A549 (cell line): Measurements from ENCODE around the gene SLC25A5. TPM values are rescaled to one million over a fixed set of nuclear protein-coding genes. Genes with fewer than 3 reads are reported as not detected.

ENCODE experiments used
- ATAC-seq, 2 experiments: fragments of 200-7000 bp in 1 of 2; fragments of >200 bp in 1 of 2; cut with Nextera tagmentation in 1 of 2; cut with Tn5 transposase in 1 of 2; 3 replicates each; pipeline versions ENCODE4 v1.8.0 to v1.9.1; 2018 to 2020; ENCODE audit warnings: mild to moderate bottlenecking in 1 of 2, moderate library complexity in 1 of 2
- CTCF ChIA-PET: fragments of 300-600 bp; sonication (Branson Sonifier 250); formaldehyde crosslinking; extraction: SDS; loops from one replicate; lab custom pipeline; 2021; ENCODE audit warnings: antibody characterized with exemption, inconsistent platforms; lab: Yijun Ruan, JAX
- POLR2A ChIA-PET: fragments of 350-600 bp; formaldehyde crosslinking; extraction: SDS; loops from one replicate; lab custom pipeline; 2021; ENCODE audit warnings: antibody characterized with exemption, inconsistent platforms; lab: Yijun Ruan, JAX
- DNase-seq, 2 experiments: peaks; one replicate each; pipeline versions ENCODE4 v3.0.0 to v3.0.0-alpha.2; 2011 to 2016; ENCODE audit warnings: low read depth in 1 of 2, low spot score in 1 of 2
- FAIRE-seq: peaks from 2 replicates; lab custom pipeline; 2011; peaks lifted over from hg19 to GRCh38; lab: Jason Lieb, UNC
- H3K27ac ChIP-seq, 2 experiments: fragments of >200 bp; sonication (Bioruptor Twin); formaldehyde crosslinking; 3 replicates each; pipeline ENCODE4 v1.5.1; 2016 to 2017
- H3K4me1 ChIP-seq: fragments of >200 bp; sonication (Bioruptor Twin); formaldehyde crosslinking; 3 replicates; pipeline ENCODE4 v1.6.1; 2016
- H3K4me2 ChIP-seq: fragments of >200 bp; sonication (Bioruptor Twin); formaldehyde crosslinking; 3 replicates; pipeline ENCODE4 v1.6.1; 2016
- H3K4me3 ChIP-seq: fragments of >200 bp; sonication (Bioruptor Twin); formaldehyde crosslinking; 3 replicates; pipeline ENCODE4 v1.5.1; 2016
- H3K9me3 ChIP-seq: fragments of >200 bp; sonication (Bioruptor Twin); formaldehyde crosslinking; 3 replicates; pipeline ENCODE4 v1.6.1; 2016
- CBX2 ChIP-seq: fragments of 200-600 bp; sonication (generic); IDR thresholded peaks from 2 replicates; pipeline ENCODE4 v1.6.1; 2016; ENCODE audit warnings: low read depth, mild to moderate bottlenecking, borderline replicate concordance
- CBX8 ChIP-seq: fragments of 200-600 bp; sonication (generic); IDR thresholded peaks from 2 replicates; pipeline ENCODE4 v1.6.1; 2016
- CHD2 ChIP-seq: fragments of 150-350 bp; IDR thresholded peaks from 2 replicates; pipeline ENCODE4 v1.6.1; 2014; ENCODE audit warnings: low read length; ENCODE audit not compliant: partially characterized antibody
- EHF ChIP-seq: fragments of 250-450 bp; sonication (Bioruptor Pico); IDR thresholded peaks from 2 replicates; pipeline ENCODE4 v1.5.0; 2020; ENCODE audit warnings: mild to moderate bottlenecking
- EHMT2 ChIP-seq: fragments of 200-600 bp; sonication (generic); IDR thresholded peaks from 2 replicates; pipeline ENCODE4 v1.6.1; 2016; ENCODE audit warnings: antibody characterized with exemption, low read depth, mild to moderate bottlenecking, moderate library complexity
- ESRRA ChIP-seq: fragments of 150-350 bp; IDR thresholded peaks from 2 replicates; pipeline ENCODE4 v1.6.1; 2014; ENCODE audit warnings: mild to moderate bottlenecking, low read length, borderline replicate concordance
- FOXS1 ChIP-seq: fragments of 250-450 bp; sonication (Bioruptor Pico); IDR thresholded peaks from 2 replicates; pipeline ENCODE4 v1.5.0; 2020; ENCODE audit warnings: mild to moderate bottlenecking, moderate library complexity
- HDAC2 ChIP-seq: fragments of 200-600 bp; sonication (generic); IDR thresholded peaks from 2 replicates; pipeline ENCODE4 v1.6.1; 2016
- HOXA7 ChIP-seq: fragments of 250-450 bp; sonication (Bioruptor Pico); IDR thresholded peaks from 2 replicates; pipeline ENCODE4 v1.5.0; 2020; ENCODE audit warnings: mild to moderate bottlenecking, moderate library complexity
- KDM1A ChIP-seq: fragments of 200-600 bp; sonication (generic); IDR thresholded peaks from 2 replicates; pipeline ENCODE4 v1.6.1; 2016; ENCODE audit warnings: low read depth, mild to moderate bottlenecking
- MAZ ChIP-seq: fragments of 150-350 bp; IDR thresholded peaks from 2 replicates; pipeline ENCODE4 v1.6.1; 2014; ENCODE audit warnings: antibody characterized with exemption, low read depth, low read length, borderline replicate concordance
- NFE2L2 ChIP-seq: fragments of 150-350 bp; conservative IDR thresholded peaks from 2 replicates; pipeline ENCODE4 v1.6.1; 2014; ENCODE audit warnings: low read length
- RAD21 ChIP-seq, 2 experiments: fragments of >200 bp in 1 of 2; sonication (Bioruptor Twin) in 1 of 2; formaldehyde crosslinking in 1 of 2; IDR thresholded peaks in 1 of 2; conservative IDR thresholded peaks in 1 of 2; 2 replicates in 1 of 2; 3 replicates in 1 of 2; pipeline ENCODE4 v1.6.1; 2012 to 2018; ENCODE audit warnings: inconsistent platforms in 1 of 2
- RNF2 ChIP-seq: fragments of 200-600 bp; sonication (generic); IDR thresholded peaks from 2 replicates; pipeline ENCODE4 v1.6.1; 2016; ENCODE audit warnings: low read depth, mild to moderate bottlenecking, antibody characterized with exemption, moderate library complexity, borderline replicate concordance
- SMC3 ChIP-seq: fragments of >200 bp; sonication (Bioruptor Twin); formaldehyde crosslinking; IDR thresholded peaks from 3 replicates; pipeline ENCODE4 v1.6.1; 2018; ENCODE audit warnings: inconsistent platforms
- TP53 ChIP-seq: fragments of 250-450 bp; sonication (Bioruptor Pico); IDR thresholded peaks from 2 replicates; pipeline ENCODE4 v1.5.0; 2021; ENCODE audit warnings: mild to moderate bottlenecking, moderate library complexity
- ZC3H11A ChIP-seq: fragments of 450-650 bp; IDR thresholded peaks from 2 replicates; pipeline ENCODE4 v1.6.1; 2014; ENCODE audit warnings: antibody characterized with exemption, mild to moderate bottlenecking
- ZNF302 ChIP-seq: fragments of 250-450 bp; sonication (Bioruptor Pico); IDR thresholded peaks from 2 replicates; pipeline ENCODE4 v1.9.0; 2021; ENCODE audit warnings: inconsistent platforms, mild to moderate bottlenecking, moderate library complexity
- ZSCAN20 ChIP-seq: fragments of 250-450 bp; sonication (Bioruptor Pico); IDR thresholded peaks from 2 replicates; pipeline ENCODE4 v1.8.0; 2022; ENCODE audit warnings: mild to moderate bottlenecking, moderate library complexity
- WGBS: methylation state at CpG from one replicate; pipeline ENCODE4 v1.1.6; 2017; ENCODE audit errors: missing lambda C conversion rate; 5-methylcytosine and 5-hydroxymethylcytosine counted together
- polyA plus RNA-seq, 4 experiments: library from polyadenylated mRNA; depleted of rRNA in 3 of 4; stranded (reverse); fragments of >200 nt; fragmentation: RNase III in 1 of 4; extraction: RNeasy Plus Mini Kit Qiagen cat#74134 plus additional on column Dnase treatment in 1 of 4; gene quantifications; 2 replicates in 3 of 4; 3 replicates in 1 of 4; pipeline ENCODE4 v1.2.3, GENCODE V29; 2011 to 2017
- TF ChIP-seq, protein P1 (sequence below): IDR thresholded peaks from 2 replicates; pipeline ENCODE4 v1.6.1; 2012
- TF ChIP-seq, protein P2 (sequence below): fragments of 200-600 bp; sonication (generic); IDR thresholded peaks from 2 replicates; pipeline ENCODE4 v1.6.1; 2016; ENCODE audit warnings: antibody characterized with exemption, mild to moderate bottlenecking, moderate library complexity
- TF ChIP-seq, protein P3 (sequence below): IDR thresholded peaks from 2 replicates; pipeline ENCODE4 v1.6.1; 2012; ENCODE audit warnings: low read depth, borderline replicate concordance
- TF ChIP-seq, protein P4 (sequence below): fragments of >200 bp; sonication (Bioruptor Twin); formaldehyde crosslinking; IDR thresholded peaks from 3 replicates; pipeline ENCODE4 v1.5.1; 2016
- TF ChIP-seq, protein P5 (sequence below): IDR thresholded peaks from 2 replicates; pipeline ENCODE4 v1.6.1; 2012
- TF ChIP-seq, protein P6 (sequence below): fragments of >200 bp; sonication (Bioruptor Twin); formaldehyde crosslinking; IDR thresholded peaks from 2 replicates; pipeline ENCODE4 v1.6.1; 2016
- TF ChIP-seq, protein P7 (sequence below): fragments of 450-650 bp; IDR thresholded peaks from 2 replicates; pipeline ENCODE4 v1.6.1; 2014; ENCODE audit warnings: antibody characterized with exemption

The SLC25A5 gene
- polyA plus RNA-seq, 2 of the 4 experiments (the other 2 are of a cell fraction), result 625 to 739 TPM

DNA sequence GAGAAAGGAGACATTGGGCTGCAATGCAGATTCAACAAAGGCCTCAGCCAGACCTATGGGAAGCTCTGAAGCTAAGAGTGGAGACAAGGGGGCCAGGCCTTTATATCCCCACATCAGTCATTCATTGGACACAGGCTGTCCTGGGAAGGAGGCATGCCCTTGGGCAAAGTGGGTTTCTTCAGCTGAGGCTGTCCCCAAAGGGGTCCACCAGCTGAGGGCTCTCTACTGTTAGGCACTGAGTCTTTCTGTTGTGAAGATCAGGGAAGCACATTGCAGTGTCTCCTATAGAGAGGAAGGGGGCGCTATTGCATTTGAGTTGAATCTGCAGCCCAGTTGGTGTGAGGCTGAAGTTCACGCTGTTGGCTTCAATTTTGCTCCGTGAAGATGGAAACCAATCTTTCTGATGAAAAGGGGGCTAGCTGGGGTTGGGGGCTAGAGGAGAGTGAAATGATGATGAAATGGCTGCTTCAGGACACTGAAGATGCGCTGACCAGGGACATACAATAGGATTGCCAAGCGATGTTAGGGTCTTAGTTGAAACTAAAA lies 48.0 kb downstream of the SLC25A5 start:
- FAIRE-seq, result peak; percentile 95
- POLR2A ChIA-PET, result interaction anchor here (0.6 kb wide), 1 partner anchor 59 kb away, joined by 4 read pairs; no protein-coding TSS in a partner anchor
- TF ChIP-seq ZNF302 (CRISPR knock-in tag) (no peak), HOXA7 (CRISPR knock-in tag) (no peak), NFE2L2 (no peak), TP53 (CRISPR knock-in tag) (no peak), RNF2 (no peak), ZSCAN20 (CRISPR knock-in tag) (no peak), ESRRA (no peak), FOXS1 (CRISPR knock-in tag) (no peak), EHMT2 (no peak), MAZ (no peak), ZC3H11A (no peak), CHD2 (no peak), CBX2 (no peak), KDM1A (no peak), RAD21 (conservative IDR thresholded peaks at IDR 0.05 in 1 of 2, IDR thresholded peaks at IDR 0.05 in 1 of 2) (peak; percentile 82 to 94), EHF (no peak), SMC3 (peak; percentile 64), CBX8 (no peak), HDAC2 (no peak)
- TF ChIP-seq, protein P1, sequence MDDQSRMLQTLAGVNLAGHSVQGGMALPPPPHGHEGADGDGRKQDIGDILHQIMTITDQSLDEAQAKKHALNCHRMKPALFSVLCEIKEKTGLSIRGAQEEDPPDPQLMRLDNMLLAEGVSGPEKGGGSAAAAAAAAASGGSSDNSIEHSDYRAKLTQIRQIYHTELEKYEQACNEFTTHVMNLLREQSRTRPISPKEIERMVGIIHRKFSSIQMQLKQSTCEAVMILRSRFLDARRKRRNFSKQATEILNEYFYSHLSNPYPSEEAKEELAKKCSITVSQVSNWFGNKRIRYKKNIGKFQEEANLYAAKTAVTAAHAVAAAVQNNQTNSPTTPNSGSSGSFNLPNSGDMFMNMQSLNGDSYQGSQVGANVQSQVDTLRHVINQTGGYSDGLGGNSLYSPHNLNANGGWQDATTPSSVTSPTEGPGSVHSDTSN, result no peak
- TF ChIP-seq, protein P2, sequence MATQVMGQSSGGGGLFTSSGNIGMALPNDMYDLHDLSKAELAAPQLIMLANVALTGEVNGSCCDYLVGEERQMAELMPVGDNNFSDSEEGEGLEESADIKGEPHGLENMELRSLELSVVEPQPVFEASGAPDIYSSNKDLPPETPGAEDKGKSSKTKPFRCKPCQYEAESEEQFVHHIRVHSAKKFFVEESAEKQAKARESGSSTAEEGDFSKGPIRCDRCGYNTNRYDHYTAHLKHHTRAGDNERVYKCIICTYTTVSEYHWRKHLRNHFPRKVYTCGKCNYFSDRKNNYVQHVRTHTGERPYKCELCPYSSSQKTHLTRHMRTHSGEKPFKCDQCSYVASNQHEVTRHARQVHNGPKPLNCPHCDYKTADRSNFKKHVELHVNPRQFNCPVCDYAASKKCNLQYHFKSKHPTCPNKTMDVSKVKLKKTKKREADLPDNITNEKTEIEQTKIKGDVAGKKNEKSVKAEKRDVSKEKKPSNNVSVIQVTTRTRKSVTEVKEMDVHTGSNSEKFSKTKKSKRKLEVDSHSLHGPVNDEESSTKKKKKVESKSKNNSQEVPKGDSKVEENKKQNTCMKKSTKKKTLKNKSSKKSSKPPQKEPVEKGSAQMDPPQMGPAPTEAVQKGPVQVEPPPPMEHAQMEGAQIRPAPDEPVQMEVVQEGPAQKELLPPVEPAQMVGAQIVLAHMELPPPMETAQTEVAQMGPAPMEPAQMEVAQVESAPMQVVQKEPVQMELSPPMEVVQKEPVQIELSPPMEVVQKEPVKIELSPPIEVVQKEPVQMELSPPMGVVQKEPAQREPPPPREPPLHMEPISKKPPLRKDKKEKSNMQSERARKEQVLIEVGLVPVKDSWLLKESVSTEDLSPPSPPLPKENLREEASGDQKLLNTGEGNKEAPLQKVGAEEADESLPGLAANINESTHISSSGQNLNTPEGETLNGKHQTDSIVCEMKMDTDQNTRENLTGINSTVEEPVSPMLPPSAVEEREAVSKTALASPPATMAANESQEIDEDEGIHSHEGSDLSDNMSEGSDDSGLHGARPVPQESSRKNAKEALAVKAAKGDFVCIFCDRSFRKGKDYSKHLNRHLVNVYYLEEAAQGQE, result no peak
- TF ChIP-seq, protein P3, sequence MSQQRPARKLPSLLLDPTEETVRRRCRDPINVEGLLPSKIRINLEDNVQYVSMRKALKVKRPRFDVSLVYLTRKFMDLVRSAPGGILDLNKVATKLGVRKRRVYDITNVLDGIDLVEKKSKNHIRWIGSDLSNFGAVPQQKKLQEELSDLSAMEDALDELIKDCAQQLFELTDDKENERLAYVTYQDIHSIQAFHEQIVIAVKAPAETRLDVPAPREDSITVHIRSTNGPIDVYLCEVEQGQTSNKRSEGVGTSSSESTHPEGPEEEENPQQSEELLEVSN, result no peak
- TF ChIP-seq, protein P4, sequence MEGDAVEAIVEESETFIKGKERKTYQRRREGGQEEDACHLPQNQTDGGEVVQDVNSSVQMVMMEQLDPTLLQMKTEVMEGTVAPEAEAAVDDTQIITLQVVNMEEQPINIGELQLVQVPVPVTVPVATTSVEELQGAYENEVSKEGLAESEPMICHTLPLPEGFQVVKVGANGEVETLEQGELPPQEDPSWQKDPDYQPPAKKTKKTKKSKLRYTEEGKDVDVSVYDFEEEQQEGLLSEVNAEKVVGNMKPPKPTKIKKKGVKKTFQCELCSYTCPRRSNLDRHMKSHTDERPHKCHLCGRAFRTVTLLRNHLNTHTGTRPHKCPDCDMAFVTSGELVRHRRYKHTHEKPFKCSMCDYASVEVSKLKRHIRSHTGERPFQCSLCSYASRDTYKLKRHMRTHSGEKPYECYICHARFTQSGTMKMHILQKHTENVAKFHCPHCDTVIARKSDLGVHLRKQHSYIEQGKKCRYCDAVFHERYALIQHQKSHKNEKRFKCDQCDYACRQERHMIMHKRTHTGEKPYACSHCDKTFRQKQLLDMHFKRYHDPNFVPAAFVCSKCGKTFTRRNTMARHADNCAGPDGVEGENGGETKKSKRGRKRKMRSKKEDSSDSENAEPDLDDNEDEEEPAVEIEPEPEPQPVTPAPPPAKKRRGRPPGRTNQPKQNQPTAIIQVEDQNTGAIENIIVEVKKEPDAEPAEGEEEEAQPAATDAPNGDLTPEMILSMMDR, result peak; percentile 81
- TF ChIP-seq, protein P5, sequence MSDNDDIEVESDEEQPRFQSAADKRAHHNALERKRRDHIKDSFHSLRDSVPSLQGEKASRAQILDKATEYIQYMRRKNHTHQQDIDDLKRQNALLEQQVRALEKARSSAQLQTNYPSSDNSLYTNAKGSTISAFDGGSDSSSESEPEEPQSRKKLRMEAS, result 0 out of 2 replicates have a peak, but pooled peaks have one; percentile 21
- TF ChIP-seq, protein P6, sequence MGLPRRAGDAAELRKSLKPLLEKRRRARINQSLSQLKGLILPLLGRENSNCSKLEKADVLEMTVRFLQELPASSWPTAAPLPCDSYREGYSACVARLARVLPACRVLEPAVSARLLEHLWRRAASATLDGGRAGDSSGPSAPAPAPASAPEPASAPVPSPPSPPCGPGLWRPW, result no peak
- TF ChIP-seq, protein P7, sequence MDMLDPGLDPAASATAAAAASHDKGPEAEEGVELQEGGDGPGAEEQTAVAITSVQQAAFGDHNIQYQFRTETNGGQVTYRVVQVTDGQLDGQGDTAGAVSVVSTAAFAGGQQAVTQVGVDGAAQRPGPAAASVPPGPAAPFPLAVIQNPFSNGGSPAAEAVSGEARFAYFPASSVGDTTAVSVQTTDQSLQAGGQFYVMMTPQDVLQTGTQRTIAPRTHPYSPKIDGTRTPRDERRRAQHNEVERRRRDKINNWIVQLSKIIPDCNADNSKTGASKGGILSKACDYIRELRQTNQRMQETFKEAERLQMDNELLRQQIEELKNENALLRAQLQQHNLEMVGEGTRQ, result no peak
- TF ChIP-seq, all 56 proteins: peak for 4
- Histone ChIP-seq H3K4me3 (no peak overlapping the region), H3K27ac (no peak overlapping the region; a peak in 1 of 6 replicates), H3K9me3 (no peaks in the 10 kb centered on the region), H3K4me2 (no peak overlapping the region; the same call in 2 of the 3 replicates), H3K4me1 (peaks cover 13% of the 10 kb centered on the region)
- DNase-seq (peak; percentile 71 to 80), ATAC-seq (peak; percentile 81 to 83)
- CTCF ChIA-PET, result interaction anchor here (0.6 to 31.5 kb wide), 48 partner anchors 9 to 1651 kb away, joined by 3 to 814 read pairs (median 4); partner anchors contain the start of genes NKRF, SOWAHD and UBE2A
- WGBS, result 37% methylated on average over 5 of the region's 5 CpGs
